ENCODE results near the gene CNPPD1.

DNA sequence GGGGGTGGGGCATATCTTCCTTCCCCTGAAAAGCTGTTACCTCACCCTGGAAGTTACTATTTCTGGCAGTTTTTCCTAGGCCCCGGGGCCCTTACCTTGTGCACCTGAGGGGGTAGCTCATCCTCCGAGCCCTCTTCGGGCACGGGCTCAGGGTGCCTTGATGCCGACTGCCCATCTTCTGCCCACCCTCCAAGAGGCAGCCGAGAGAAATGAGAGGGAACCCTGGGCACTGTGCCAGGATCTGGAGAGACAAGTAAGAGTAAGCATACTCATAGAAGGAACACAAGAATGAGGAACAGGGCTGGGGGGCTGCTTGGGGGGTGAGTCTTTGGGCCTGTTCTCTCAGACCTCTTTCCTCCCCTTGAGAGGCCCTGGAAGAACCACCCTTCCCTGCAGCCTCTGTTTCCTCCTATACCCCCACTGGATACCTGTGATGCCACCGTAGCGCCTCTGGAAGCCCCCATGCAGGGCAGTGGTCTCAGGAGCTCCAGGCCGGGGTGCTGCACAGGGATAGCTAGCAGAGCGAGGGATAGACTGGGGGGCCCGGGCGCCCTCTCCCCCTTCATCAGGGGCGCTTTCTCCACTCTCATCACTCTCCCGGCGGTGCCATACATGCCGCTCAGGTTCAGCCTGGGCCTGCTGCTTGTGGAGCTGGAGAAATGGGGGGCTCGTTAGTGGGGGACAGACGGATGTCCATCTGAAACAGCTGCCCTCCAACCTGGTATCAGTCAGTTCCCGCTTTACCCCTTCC, 44.1 kb upstream of the CNPPD1 start:
- TF ChIP-seq, protein P1, sequence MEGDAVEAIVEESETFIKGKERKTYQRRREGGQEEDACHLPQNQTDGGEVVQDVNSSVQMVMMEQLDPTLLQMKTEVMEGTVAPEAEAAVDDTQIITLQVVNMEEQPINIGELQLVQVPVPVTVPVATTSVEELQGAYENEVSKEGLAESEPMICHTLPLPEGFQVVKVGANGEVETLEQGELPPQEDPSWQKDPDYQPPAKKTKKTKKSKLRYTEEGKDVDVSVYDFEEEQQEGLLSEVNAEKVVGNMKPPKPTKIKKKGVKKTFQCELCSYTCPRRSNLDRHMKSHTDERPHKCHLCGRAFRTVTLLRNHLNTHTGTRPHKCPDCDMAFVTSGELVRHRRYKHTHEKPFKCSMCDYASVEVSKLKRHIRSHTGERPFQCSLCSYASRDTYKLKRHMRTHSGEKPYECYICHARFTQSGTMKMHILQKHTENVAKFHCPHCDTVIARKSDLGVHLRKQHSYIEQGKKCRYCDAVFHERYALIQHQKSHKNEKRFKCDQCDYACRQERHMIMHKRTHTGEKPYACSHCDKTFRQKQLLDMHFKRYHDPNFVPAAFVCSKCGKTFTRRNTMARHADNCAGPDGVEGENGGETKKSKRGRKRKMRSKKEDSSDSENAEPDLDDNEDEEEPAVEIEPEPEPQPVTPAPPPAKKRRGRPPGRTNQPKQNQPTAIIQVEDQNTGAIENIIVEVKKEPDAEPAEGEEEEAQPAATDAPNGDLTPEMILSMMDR (IDR thresholded peaks at IDR 0.05), result no peak
- TF ChIP-seq ZFX (IDR thresholded peaks at IDR 0.05; ENCODE audit: borderline replicate concordance), result no peak
